Endothelial cell of umbilical vein (primary cell): ENCODE data around the gene KRTAP5-6. TPM values are rescaled to one million over a fixed set of nuclear protein-coding genes. Genes with fewer than 3 reads are reported as not detected.

Source experiments
- BruUV-seq: library from RNA; stranded (reverse); fragments of 400-500 nt; replicated peaks from 2 replicates; lab custom pipeline; 2021; lab: Mats Ljungman, UMichigan
- CTCF ChIA-PET: fragments of 300-600, 350-600 bp; sonication (Branson Sonifier 250); formaldehyde crosslinking; loops from one replicate; lab custom pipeline; 2021; ENCODE audit warnings: antibody characterized with exemption, inconsistent platforms; lab: Charles Lee
- POLR2A ChIA-PET: fragments of 300-600, 350-600 bp; sonication (Branson Sonifier 250); formaldehyde crosslinking; loops from one replicate; lab custom pipeline; 2021; ENCODE audit warnings: antibody characterized with exemption, inconsistent platforms; lab: Charles Lee
- DNase-seq: peaks from one replicate; pipeline ENCODE4 v3.0.0-alpha.2; 2011; ENCODE audit warnings: low read depth, low spot score
- FAIRE-seq: peaks from 2 replicates; lab custom pipeline; 2011; peaks lifted over from hg19 to GRCh38; lab: Jason Lieb, UNC
- H2AFZ ChIP-seq: 2 replicates; pipeline ENCODE4 v1.6.0; 2012; ENCODE audit warnings: low read depth, low read length, control low read depth, inconsistent platforms
- H3K27ac ChIP-seq: 2 replicates; pipeline ENCODE4 v1.5.1; 2011; ENCODE audit warnings: low read depth, mild to moderate bottlenecking, control low read depth, low read length, moderate library complexity; ENCODE audit not compliant: insufficient read depth
- H3K27me3 ChIP-seq, 2 experiments: 2 replicates each; pipeline versions ENCODE4 v1.6.0 to v1.6.1; 2011; ENCODE audit warnings: low read length in 2 of 2, mixed read lengths in 1 of 2; ENCODE audit not compliant: control insufficient read depth in 2 of 2, insufficient read depth in 2 of 2
- H3K36me3 ChIP-seq, 2 experiments: 2 replicates in 1 of 2; 3 replicates in 1 of 2; pipeline ENCODE4 v1.5.1; 2011; ENCODE audit warnings: low read length in 2 of 2, mild to moderate bottlenecking in 1 of 2, moderate library complexity in 1 of 2; ENCODE audit not compliant: control insufficient read depth in 2 of 2, insufficient read depth in 2 of 2; ENCODE audit errors: extremely low read depth in 1 of 2
- H3K4me1 ChIP-seq: 3 replicates; pipeline ENCODE4 v1.5.1; 2011; ENCODE audit warnings: mild to moderate bottlenecking, low read length; ENCODE audit not compliant: control insufficient read depth, insufficient read depth; ENCODE audit errors: extremely low read depth
- H3K4me2 ChIP-seq: 2 replicates; pipeline ENCODE4 v1.6.1; 2011; ENCODE audit warnings: low read length, control low read depth, mixed read lengths; ENCODE audit not compliant: insufficient read depth
- H3K4me3 ChIP-seq, 3 experiments: fragments of 200-600 bp in 1 of 3; sonication (generic), shearing (Covaris generic) in 1 of 3; replicated peaks in 1 of 3; 2 replicates each; pipeline ENCODE4 v1.5.1; 2011 to 2016; ENCODE audit warnings: control low read depth in 3 of 3, low read length in 3 of 3, mild to moderate bottlenecking in 2 of 3, inconsistent platforms in 1 of 3, low read depth in 1 of 3, moderate library complexity in 1 of 3; ENCODE audit not compliant: insufficient read depth in 1 of 3
- H3K79me2 ChIP-seq: 2 replicates; pipeline ENCODE4 v1.6.0; 2012; ENCODE audit warnings: low read length, inconsistent platforms; ENCODE audit not compliant: control insufficient read depth, insufficient read depth
- H3K9ac ChIP-seq: replicated peaks from 2 replicates; pipeline ENCODE3; 2011; ENCODE audit warnings: low read length, control low read depth; ENCODE audit not compliant: insufficient read depth; ENCODE audit errors: extremely low read depth
- H3K9me1 ChIP-seq: replicated peaks from 3 replicates; pipeline ENCODE4 v1.6.0; 2011; ENCODE audit warnings: mild to moderate bottlenecking, low read length; ENCODE audit not compliant: control insufficient read depth, insufficient read depth; ENCODE audit errors: extremely low read depth
- H3K9me3 ChIP-seq: replicated peaks from 2 replicates; pipeline ENCODE4 v1.5.1; 2012; ENCODE audit warnings: low read length, inconsistent platforms; ENCODE audit not compliant: control insufficient read depth, insufficient read depth
- H4K20me1 ChIP-seq: replicated peaks from 2 replicates; pipeline ENCODE3; 2011; ENCODE audit warnings: mild to moderate bottlenecking, low read length; ENCODE audit not compliant: control insufficient read depth, insufficient read depth; ENCODE audit errors: extremely low read depth
- CTCF ChIP-seq, 2 donors: IDR thresholded peaks; 1 replicate in 1 of 2; 2 replicates in 1 of 2; pipeline ENCODE4 v1.5.1; 2011; ENCODE audit warnings: low read length in 2 of 2, mild to moderate bottlenecking in 2 of 2, moderate library complexity in 2 of 2, control low read depth in 1 of 2, inconsistent platforms in 1 of 2, low read depth in 1 of 2; ENCODE audit not compliant: insufficient read depth in 1 of 2; ENCODE audit errors: extremely low read depth in 1 of 2
- EZH2 ChIP-seq: IDR thresholded peaks from 2 replicates; pipeline ENCODE4 v1.6.1; 2012; ENCODE audit warnings: borderline replicate concordance, low read depth, mild to moderate bottlenecking, moderate library complexity, low read length, inconsistent platforms; ENCODE audit not compliant: severe bottlenecking
- FOS ChIP-seq: IDR thresholded peaks from 2 replicates; pipeline ENCODE4 v1.6.1; 2011; ENCODE audit warnings: mild to moderate bottlenecking, low read length, moderate library complexity, borderline replicate concordance; ENCODE audit not compliant: insufficient read depth
- GATA2 ChIP-seq: IDR thresholded peaks from 2 replicates; pipeline ENCODE4 v1.7.0; 2011; ENCODE audit warnings: low read depth, mild to moderate bottlenecking, moderate library complexity, mixed read lengths, low read length; ENCODE audit not compliant: insufficient read length, insufficient read depth
- JUN ChIP-seq: IDR thresholded peaks from 2 replicates; pipeline ENCODE4 v1.6.1; 2011; ENCODE audit warnings: borderline replicate concordance, low read depth; ENCODE audit not compliant: insufficient read length, insufficient read depth
- MAX ChIP-seq: IDR thresholded peaks from 2 replicates; pipeline ENCODE4 v1.6.1; 2011; ENCODE audit not compliant: insufficient read depth, insufficient read length
- MYC ChIP-seq: IDR thresholded peaks from one replicate; pipeline ENCODE4 v1.6.1; 2011; ENCODE audit warnings: mild to moderate bottlenecking, low read depth, low read length
- POLR2A ChIP-seq: IDR thresholded peaks from 2 replicates; pipeline ENCODE4 v1.6.1; 2012; ENCODE audit warnings: low read depth, mild to moderate bottlenecking, control low read depth, low read length
- POLR2AphosphoS5 ChIP-seq: IDR thresholded peaks from 2 replicates; pipeline ENCODE4 v1.6.1; 2012; ENCODE audit warnings: low read depth, mild to moderate bottlenecking, control low read depth, low read length, moderate library complexity; ENCODE audit not compliant: insufficient read depth
- dilution Hi-C: fragments of 300-500 bp; cut with MboI; formaldehyde crosslinking; loops from one replicate; pipeline ENCODE4 v1.15.0; 2019; ENCODE audit warnings: low sequenced_read_pairs; ENCODE audit not compliant: extremely low pct_ligation_motif_present
- intact Hi-C: fragments of 100-400 bp; cut with micrococcal nuclease; formaldehyde crosslinking; loops from one replicate; pipeline ENCODE4 v1.10.0; 2022
- polyA plus RNA-seq, 4 experiments: library from polyadenylated mRNA; depleted of rRNA in 3 of 4; stranded (reverse) in 3 of 4; unstranded in 1 of 4; fragments of >200 nt; gene quantifications; 2 replicates each; pipeline versions ENCODE4 v1.2.1 to v1.2.3, GENCODE V29; 2011 to 2012; ENCODE audit warnings: missing spikeins in 1 of 4
- total RNA-seq: library from RNA; stranded (reverse); gene quantifications from 2 replicates; pipeline ENCODE4 v1.2.3, GENCODE V29; 2021

The KRTAP5-6 gene
- total and polyA plus RNA-seq, 2 donors (not counting 3 experiments of a cell fraction or from before 2014, with no cell fraction given), result not detected

- Histone ChIP-seq H3K27me3 (no peaks in the 10 kb centered on the region), H3K4me3 (no peak overlapping the region), H3K9me1 (no peaks in the 10 kb centered on the region), H3K36me3 (no peaks in the 10 kb centered on the region), H3K4me2 (no peak overlapping the region), H3K79me2 (no peaks in the 10 kb centered on the region), H3K4me1 (no peaks in the 10 kb centered on the region), H3K27ac (no peak overlapping the region), H3K9me3 (no peaks in the 10 kb centered on the region), H2AFZ (no peak overlapping the region), H4K20me1 (no peaks in the 10 kb centered on the region), H3K9ac (no peak overlapping the region)
- POLR2A ChIA-PET, result no interaction called here
- no peak for DNase-seq
- no TSS peak for BruUV-seq
- intact Hi-C loops, result no loop called here
- TF ChIP-seq MAX (no peak), POLR2AphosphoS5 (no peak), MYC (no peak), GATA2 (no peak), EZH2 (no peak), FOS (no peak), JUN (no peak), CTCF (IDR thresholded peaks at IDR 0.05; ENCODE audit: extremely low read depth in 1 of 2, insufficient read depth in 1 of 2, low read depth in 1 of 2, low read length in 2 of 2) (no peak), POLR2A (no peak)
- dilution Hi-C loops, result no loop called here
- no peak for FAIRE-seq
- CTCF ChIA-PET, result interaction anchor here (1.0 kb wide), 1 partner anchor 78 kb away, joined by 3 read pairs; no protein-coding TSS in a partner anchor
Observed at GRCh38 chr11:1730059-1730629, 33.1 kb downstream of the KRTAP5-6 start.
